Omental fat pad (tissue), 4 donors: Measurements from ENCODE around the gene RBP2. TPM values are rescaled to one million over a fixed set of nuclear protein-coding genes. Genes with fewer than 3 reads are reported as not detected.

Experiments used
- ATAC-seq: fragments of 150-250 bp; one replicate; pipeline ENCODE4 v1.9.1; 2016; ENCODE audit warnings: mild to moderate bottlenecking, moderate library complexity; ENCODE audit not compliant: low FRiP score
- DNase-seq: peaks from one replicate; pipeline ENCODE4 v3.0.0-alpha.2; 2019; ENCODE audit warnings: low spot score
- CTCF ChIP-seq, 3 donors: fragments of 450-650 bp; IDR thresholded peaks; one replicate each; pipeline ENCODE4 v1.5.1; 2016 to 2017; ENCODE audit warnings: antibody characterized with exemption in 3 of 3, mild to moderate bottlenecking in 3 of 3, moderate library complexity in 2 of 3
- total RNA-seq, 4 donors: library from RNA; depleted of rRNA; stranded (reverse); fragments of >200 nt; gene quantifications; one replicate each; pipeline ENCODE4 v1.1.0, GENCODE V29; 2016

The RBP2 gene
- total RNA-seq: not detected

- no peak for DNase-seq
- no peak for TF ChIP-seq CTCF (IDR thresholded peaks at IDR 0.05)
- ATAC-seq: no peak
These were observed at the start of gene RBP2 for GRCh38 chr3:139476348-139476747. RBP2 (minus strand) TSS chr3:139476516; CDS start chr3:139476459, 57 bp downstream.

- no peak for ATAC-seq
- TF ChIP-seq CTCF (IDR thresholded peaks at IDR 0.05): no peak
These were observed 48.7 kb upstream of the RBP2 start for GRCh38 chr3:139524841-139525636.

GRCh38 chr3:139523718-139524117, 47.4 kb upstream of the RBP2 start:
- DNase-seq: no peak
- TF ChIP-seq CTCF (IDR thresholded peaks at IDR 0.05): no peak
- no peak for ATAC-seq

More at GRCh38 chr3:139524841-139525636, 48.7 kb upstream of the RBP2 start:
- no peak for DNase-seq

- ATAC-seq: no peak
- no peak for TF ChIP-seq CTCF (IDR thresholded peaks at IDR 0.05)
- no peak for DNase-seq
These were observed 46.9 kb upstream of the RBP2 start for GRCh38 chr3:139523166-139523565.

- ATAC-seq (no peak), DNase-seq (no peak)
- no peak for TF ChIP-seq CTCF (IDR thresholded peaks at IDR 0.05)
These were observed 46.1 kb upstream of the RBP2 start for GRCh38 chr3:139522421-139522820.

- no peak for ATAC-seq
- no peak for DNase-seq
- no peak for TF ChIP-seq CTCF (IDR thresholded peaks at IDR 0.05)
These were observed 45.5 kb upstream of the RBP2 start for GRCh38 chr3:139521816-139522215.

GRCh38 chr3:139521144-139521543, 44.8 kb upstream of the RBP2 start:
- DNase-seq (no peak), ATAC-seq (no peak)

More at GRCh38 chr3:139521144-139521543, 44.8 kb upstream of the RBP2 start:
- no peak for TF ChIP-seq CTCF (IDR thresholded peaks at IDR 0.05)
